HG02642 (cell line): ENCODE results near the gene EEF1AKMT3.

Source experiments
- ATAC-seq: cut with Tn5 transposase; IDR thresholded peaks from one replicate; pipeline ENCODE4 v1.9.1; 2021; ENCODE audit warnings: mild to moderate bottlenecking; ENCODE audit not compliant: unreplicated experiment, poor library complexity

EEF1AKMT3 gene

GRCh38 chr12:57772429-57773322, at the start of gene EEF1AKMT3:
TSS of gene EEF1AKMT3 (plus strand) at chr12:57772614. CDS start at chr12:57772725, 111 bp downstream.
- peak; percentile 39 for ATAC-seq

- ATAC-seq = no peak
Measured at GRCh38 chr12:57722716-57723629, 49.4 kb upstream of the EEF1AKMT3 start.

- no peak for ATAC-seq
Measured at GRCh38 chr12:57723630-57723962, 48.8 kb upstream of the EEF1AKMT3 start.

DNA sequence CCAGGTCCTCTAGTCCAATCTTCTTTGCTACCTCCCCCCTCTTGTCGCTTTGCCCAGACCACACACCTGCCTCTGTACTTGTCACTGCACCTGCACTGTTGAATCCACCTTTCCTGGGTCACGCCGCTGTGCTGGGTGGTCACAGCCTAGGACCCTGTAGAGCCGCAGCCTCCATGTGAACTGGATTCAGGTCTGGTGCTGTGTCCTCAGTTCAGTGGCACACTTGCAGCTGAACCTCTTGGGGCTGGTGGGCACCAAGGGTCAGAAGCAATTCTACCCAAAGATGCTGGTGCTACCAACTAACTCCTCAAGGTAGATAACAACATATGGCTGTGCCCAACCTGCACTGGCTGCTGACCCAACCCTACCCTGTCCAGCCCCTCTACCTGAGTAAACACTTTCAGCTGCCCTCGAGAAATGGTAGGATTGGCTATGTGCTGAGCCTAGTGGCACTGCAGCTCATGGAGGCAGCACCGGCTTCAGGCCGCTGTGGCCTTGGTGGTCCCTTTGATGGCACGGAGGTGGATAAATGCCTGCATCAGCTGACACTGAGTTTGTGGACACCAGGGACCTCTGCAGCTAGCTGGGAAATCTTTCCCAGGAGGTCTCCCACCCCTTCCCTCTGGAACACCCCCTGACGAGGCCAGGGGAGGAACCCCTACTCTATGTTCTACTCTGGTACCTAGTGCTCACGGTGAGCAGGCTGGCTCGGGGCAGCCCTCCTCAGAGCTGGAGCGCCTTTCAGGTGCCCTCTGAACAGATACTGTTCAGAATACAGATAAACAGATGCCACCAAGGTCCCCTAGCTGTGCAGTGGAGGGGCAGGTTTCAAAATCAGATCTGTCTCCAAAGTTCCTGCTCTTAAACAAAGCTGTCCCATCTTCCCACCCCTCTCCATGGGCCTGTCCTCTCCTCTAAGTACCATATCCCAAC, 48.1 kb upstream of the EEF1AKMT3 start:
- ATAC-seq = no peak

DNA sequence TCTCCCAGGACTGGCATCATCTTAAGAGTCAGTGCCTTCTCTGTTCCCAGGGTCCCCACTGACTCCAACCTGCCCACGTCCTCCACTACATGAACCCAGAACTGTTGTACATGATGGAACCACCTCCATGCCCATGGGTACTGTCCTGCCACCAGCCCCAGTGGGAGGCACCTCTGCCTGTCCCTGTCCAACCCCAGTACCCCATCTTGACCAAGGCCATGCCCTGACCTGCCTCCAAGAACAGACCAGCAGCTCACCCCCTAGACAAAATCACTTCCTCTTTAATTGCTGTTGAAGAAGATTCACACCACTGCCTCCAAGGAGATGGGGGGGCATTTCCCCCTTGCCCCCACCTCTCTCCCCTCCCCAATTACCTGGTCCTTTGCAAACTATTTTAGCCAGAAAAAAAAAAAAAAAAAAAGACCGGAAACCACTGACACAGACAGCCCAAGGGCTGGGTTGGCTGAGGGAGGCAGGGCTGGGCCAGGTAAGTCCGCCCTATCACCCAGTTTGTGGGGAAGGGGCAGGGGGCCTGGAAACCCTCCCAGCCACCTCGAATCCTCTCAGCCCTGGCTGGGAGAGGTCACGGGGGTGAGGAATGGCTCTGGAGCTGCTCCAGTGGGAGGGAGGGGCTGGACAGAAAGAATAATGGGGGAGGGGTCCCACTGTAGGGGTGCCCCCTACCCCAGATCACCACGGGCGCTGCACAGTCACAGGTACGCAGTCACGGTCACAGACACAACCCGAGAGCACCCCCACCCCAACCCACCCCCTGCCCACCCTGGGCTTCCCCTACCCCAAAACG, 47.3 kb upstream of the EEF1AKMT3 start:
- ATAC-seq = no peak

DNA sequence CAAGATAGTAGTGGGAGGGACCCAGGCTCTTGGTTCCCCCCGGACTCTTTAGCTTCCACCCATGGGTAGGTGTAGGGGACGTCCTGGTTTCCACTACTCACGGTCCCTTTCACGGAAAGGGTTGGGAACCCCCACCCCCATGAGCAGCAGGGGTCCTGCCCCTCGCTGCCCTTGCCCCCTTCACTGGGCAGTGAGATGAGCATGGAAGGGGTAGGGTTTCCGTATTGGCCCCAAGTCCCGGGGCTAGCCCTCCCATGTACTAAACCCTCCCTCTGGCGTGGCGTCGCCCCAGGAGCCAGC, 46.6 kb upstream of the EEF1AKMT3 start:
- no peak for ATAC-seq

DNA sequence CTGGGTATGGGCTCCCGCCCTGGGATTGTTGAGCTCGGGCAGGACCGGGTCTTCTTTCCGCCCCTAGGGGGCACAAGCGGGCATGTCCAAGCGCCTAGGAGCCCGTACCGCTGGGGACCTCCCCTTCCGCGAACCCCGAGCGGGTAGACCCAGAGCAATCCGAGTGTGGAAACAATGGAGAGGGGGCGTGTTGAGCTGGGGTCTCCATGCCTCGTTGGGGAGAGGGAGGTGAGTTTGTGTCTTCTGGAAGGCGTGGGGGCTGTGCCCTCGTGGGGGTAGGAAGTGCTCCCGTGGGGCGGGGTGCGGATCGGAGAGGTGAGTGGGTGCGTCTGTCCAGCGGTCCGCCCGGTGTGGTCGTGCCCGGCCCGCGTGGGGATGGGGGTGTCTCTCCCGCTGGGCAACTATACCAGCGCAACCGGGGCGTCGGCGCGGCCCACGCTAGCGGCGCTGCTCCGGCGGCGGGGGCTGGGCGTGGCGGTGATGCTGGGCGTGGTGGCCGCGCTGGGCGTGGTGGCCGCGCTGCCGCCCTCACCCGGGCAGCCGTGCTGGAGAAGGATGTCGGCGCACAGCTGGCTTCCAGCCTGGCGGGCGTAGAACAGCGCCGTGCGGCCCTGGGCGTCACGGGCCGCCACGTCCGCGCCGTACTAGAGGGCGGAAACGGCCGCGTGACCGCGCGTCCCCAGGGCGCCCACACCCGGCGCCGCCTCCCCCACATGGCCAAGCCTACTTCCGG, 46.1 kb upstream of the EEF1AKMT3 start:
- ATAC-seq = no peak

GRCh38 chr12:57726884-57727757, 45.3 kb upstream of the EEF1AKMT3 start:
- no peak for ATAC-seq

- ATAC-seq = no peak
Measured at GRCh38 chr12:57727758-57728395, 44.5 kb upstream of the EEF1AKMT3 start.

DNA sequence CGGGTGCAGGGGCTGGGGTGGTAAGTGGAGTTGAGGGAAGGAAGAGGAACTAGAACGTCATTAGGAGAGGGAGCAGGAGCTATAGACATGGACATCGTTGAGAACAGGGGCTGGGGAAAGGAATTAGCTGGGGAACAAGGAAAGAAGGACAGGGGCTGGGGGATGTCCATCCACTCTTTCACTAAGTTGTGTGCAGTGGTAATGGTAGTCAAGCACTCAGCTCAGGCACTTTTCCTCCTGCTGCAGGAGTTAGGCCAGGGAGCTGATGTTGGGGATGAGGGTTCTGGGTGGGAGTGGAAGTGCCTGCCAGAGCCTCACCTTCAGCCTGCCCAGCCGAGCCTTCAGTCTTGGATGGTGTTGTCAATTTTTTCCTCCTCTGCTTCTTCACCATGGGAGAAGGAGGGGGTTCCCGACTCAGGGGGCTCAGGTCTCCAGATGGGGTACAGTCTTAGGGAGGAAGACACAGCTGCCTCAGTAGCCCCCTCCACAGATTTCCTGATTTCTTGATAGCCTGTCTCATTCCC, 43.0 kb upstream of the EEF1AKMT3 start:
- no peak for ATAC-seq

- ATAC-seq = no peak
Measured at GRCh38 chr12:57730336-57731067, 41.9 kb upstream of the EEF1AKMT3 start.

- no peak for ATAC-seq
Measured at GRCh38 chr12:57731411-57732080, 40.9 kb upstream of the EEF1AKMT3 start.

- no peak for ATAC-seq
Measured at GRCh38 chr12:57732270-57732669, 40.1 kb upstream of the EEF1AKMT3 start.

DNA sequence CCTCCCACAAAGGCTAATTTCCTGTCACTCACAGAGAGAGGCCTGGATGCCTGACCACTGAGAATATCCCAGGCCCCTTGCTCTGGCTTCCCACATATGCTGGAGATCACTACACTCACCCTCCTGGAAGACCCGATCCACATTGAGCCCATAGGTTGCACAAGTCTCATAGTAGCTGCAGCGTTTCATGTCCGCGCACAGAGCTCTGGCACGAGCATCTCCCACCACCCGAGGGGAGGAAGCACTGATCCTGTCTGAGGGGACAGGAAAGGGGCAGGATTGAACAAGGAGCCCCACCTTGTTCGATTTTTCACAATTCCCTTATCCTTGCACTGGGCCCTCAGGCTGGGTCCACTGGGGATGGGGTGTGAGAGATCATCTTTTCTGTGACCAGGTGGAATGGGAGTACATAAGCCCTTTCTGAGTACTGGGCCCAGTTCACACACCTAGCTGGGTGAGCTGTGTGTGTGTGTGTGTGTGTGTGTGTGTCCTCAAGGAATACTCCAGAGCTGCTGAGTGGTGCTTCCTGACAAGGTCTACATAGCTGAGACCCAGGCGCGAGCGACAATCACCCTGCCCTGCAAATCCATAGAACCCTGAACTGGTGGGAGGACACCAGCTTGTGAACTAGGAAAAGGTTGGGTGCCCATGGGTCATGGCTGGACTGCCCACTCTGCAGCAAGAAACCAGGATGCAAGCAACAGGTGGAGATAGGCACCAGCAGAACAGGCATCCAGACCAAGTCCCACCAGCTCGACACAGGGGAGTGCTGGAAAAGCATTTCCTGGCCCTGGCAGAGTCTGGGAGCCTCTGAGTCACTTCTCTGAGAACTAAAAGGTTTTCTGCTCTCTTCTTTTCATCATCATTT, 39.5 kb upstream of the EEF1AKMT3 start:
- ATAC-seq = no peak

DNA sequence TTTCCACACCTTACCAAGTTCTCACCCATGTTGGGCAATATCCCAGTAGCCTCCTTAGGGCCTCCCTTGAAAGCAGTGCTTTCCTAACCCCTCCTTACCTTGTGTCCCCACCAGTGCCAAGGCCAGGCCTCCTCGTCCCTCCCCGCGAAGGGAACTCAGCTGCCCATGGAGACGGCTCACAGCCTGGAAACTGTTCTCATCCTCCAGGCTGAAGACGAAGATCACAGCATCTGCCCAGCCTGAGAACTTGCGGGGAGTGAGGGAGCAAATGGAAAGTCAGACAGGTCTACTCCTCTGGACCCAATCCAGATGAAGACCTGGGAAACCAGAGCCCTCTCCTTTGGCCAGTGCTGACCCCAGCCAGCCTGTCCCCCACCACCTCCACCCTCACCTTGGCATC, 38.5 kb upstream of the EEF1AKMT3 start:
- ATAC-seq = no peak
